GM19240 (cell line): ENCODE data around the gene HOGA1.

ENCODE experiments used
- DNase-seq: peaks from one replicate; pipeline ENCODE4 v3.0.0; 2011; ENCODE audit warnings: low spot score; ENCODE audit not compliant: insufficient read length

HOGA1 gene

GRCh38 chr10:97578171-97578844 lies 5.9 kb upstream of the HOGA1 start:
- no peak for DNase-seq

- no peak for DNase-seq
Observed at GRCh38 chr10:97580421-97581367, 3.5 kb upstream of the HOGA1 start.

- no peak for DNase-seq
Observed at GRCh38 chr10:97582169-97582568, 2.0 kb upstream of the HOGA1 start.

GRCh38 chr10:97583476-97583875 lies 713 bp upstream of the HOGA1 start:
- no peak for DNase-seq

GRCh38 chr10:97584798-97585438 lies 729 bp downstream of the HOGA1 start:
- DNase-seq = no peak

- no peak for DNase-seq
Observed at GRCh38 chr10:97585439-97585811, 1.2 kb downstream of the HOGA1 start.

GRCh38 chr10:97587183-97587582 lies 3.0 kb downstream of the HOGA1 start:
- DNase-seq = no peak

GRCh38 chr10:97589479-97589878 lies 5.3 kb downstream of the HOGA1 start, which contains the start of gene C10orf62:
C10orf62 (plus strand) TSS chr10:97589721; CDS start chr10:97589898, 177 bp downstream.
- no peak for DNase-seq

- DNase-seq = no peak
Observed at GRCh38 chr10:97590082-97590747, 6.0 kb downstream of the HOGA1 start.

GRCh38 chr10:97590748-97591495 lies 6.7 kb downstream of the HOGA1 start:
- no peak for DNase-seq

- DNase-seq = no peak
Observed at GRCh38 chr10:97593421-97593820, 9.2 kb downstream of the HOGA1 start.

- DNase-seq = no peak
Observed at GRCh38 chr10:97596101-97597082, 12.2 kb downstream of the HOGA1 start.

GRCh38 chr10:97597778-97598177 lies 13.6 kb downstream of the HOGA1 start:
- DNase-seq = no peak

- DNase-seq = no peak
Observed at GRCh38 chr10:97598407-97599271, 14.4 kb downstream of the HOGA1 start.

GRCh38 chr10:97599272-97599619 lies 15.1 kb downstream of the HOGA1 start:
- DNase-seq = no peak

GRCh38 chr10:97600616-97601015 lies 16.4 kb downstream of the HOGA1 start:
- DNase-seq = no peak

- DNase-seq = no peak
Observed at GRCh38 chr10:97601268-97602215, 17.4 kb downstream of the HOGA1 start.
